GM13976 (cell line): ENCODE results near the gene DNAI2.

Experiments
- DNase-seq: peaks from one replicate; pipeline ENCODE4 v3.0.0; 2012; ENCODE audit warnings: low spot score
- in situ Hi-C: fragments of 300-500 bp; cut with MboI; formaldehyde crosslinking; loops from one replicate; pipeline ENCODE4 v1.12.0; 2022; ENCODE audit warnings: low sequenced_read_pairs, mixed read lengths, inconsistent platforms; ENCODE audit not compliant: unreplicated experiment
- TF ChIP-seq, protein P1 (sequence below): IDR thresholded peaks from 2 replicates; pipeline ENCODE4 v1.5.1; 2012; ENCODE audit warnings: borderline replicate concordance, mild to moderate bottlenecking; ENCODE audit not compliant: insufficient read depth; ENCODE audit errors: extremely low read depth, missing control alignments, control extremely low read depth

DNAI2 gene

DNA sequence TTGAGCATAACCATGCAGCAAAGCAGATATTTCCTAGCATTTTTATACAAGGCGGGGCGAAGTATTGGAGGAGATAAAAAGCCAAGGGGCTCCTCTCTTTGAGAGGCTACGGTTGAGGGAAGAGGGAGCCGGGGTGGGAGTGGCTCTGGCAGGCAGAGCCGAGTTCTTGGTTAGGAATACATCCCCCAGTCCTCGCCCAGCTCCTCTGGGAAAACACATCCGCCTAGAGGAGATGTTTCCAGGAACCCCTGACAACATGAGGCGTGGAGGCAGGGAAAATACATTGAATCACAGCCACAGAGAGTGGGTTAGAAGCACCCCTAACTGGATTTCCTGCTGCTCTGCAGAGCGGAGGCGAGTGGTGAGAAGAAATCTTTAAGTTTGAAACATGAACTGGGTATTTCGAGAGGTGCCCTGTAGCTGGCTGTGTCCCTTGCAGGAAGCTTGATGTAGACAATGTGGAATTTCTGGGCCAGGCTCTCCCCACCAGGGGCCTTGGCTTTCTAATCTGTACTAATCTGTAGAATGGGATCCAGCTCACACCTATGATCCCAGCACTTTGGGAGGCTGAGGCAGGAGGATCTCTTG lies 33.3 kb upstream of the DNAI2 start:
- no peak for DNase-seq
- TF ChIP-seq, protein P1, sequence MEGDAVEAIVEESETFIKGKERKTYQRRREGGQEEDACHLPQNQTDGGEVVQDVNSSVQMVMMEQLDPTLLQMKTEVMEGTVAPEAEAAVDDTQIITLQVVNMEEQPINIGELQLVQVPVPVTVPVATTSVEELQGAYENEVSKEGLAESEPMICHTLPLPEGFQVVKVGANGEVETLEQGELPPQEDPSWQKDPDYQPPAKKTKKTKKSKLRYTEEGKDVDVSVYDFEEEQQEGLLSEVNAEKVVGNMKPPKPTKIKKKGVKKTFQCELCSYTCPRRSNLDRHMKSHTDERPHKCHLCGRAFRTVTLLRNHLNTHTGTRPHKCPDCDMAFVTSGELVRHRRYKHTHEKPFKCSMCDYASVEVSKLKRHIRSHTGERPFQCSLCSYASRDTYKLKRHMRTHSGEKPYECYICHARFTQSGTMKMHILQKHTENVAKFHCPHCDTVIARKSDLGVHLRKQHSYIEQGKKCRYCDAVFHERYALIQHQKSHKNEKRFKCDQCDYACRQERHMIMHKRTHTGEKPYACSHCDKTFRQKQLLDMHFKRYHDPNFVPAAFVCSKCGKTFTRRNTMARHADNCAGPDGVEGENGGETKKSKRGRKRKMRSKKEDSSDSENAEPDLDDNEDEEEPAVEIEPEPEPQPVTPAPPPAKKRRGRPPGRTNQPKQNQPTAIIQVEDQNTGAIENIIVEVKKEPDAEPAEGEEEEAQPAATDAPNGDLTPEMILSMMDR = no peak

DNA sequence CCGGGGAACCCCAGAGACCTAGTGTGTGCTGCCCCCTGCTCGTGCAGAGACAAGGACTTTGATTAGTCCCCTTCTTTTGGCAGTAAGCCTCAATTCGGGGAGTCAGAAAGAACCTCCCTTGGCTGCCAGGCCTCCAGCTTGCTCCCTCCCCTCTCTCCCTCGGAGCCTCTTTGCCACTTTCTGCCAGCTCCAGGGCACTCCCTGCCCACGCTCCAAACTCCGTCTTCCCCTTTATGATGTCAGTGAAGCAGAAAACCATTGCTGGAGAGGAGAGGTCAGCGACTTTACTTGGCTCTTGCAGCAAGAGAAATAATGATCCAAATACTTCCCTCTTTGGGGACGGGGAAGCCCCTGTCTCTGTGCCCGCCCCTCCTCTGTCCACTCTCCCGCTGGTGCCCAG lies 32.6 kb upstream of the DNAI2 start:
- in situ Hi-C loops = no loop called here
- no peak for DNase-seq
- TF ChIP-seq, protein P1 = no peak

More for the DNA sequence above, 33.3 kb upstream of the DNAI2 start:
- in situ Hi-C loops = no loop called here

DNA sequence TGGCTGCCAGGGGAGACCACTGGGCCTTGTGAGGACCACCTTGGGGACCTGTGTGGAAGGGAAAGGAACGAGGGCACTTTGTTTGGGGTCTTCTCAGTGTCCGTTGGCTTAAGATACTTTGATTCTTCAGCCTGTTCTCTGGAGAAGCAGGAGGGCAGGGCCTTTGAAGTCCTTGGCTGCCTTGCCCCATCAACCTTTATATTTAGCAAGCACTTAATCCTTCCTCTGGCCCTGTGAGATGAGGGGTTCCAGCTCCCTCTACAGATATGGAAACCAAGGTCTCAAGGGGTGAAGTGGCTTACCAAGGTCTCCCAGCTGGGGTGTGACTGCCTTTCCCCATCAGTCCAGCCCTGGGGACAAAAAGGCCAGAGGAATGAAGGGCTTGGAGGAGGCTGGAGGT lies 32.2 kb upstream of the DNAI2 start:
- in situ Hi-C loops = no loop called here
- no peak for DNase-seq
- TF ChIP-seq, protein P1 = no peak

DNA sequence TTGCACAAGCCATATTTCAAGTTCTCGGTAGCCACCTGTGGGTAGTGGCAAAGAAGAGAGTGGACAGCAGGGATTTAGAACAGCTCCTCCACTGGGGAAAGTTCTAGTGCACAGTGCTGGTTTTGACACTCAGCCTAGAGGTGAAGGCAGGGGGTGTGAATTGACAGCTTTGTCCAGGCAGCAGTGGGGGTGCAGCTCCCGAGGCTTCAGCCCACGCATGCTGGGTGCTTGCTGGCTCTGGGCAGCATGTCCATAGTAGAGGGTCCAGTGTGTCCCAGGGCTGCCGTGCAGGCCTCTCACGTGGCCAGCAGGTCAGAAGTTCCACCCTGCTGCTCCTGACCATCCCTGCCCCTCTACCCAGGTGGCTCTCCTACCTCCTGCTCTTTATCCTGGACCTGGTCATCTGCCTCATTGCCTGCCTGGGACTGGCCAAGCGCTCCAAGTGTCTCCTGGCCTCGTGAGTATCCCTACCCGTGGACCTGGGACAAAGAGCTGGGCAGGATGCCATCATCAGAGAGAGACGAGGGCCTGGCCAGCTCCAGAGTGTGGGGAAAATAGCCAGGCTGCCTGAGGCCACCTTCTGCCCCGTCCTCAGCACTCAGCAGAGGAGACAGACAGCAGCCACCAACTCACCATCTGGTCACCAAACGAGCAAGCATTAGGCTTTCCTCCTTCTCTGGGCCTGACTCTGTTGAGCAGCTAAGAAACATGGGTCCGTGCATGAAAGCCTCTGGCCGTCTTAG lies 30.9 kb upstream of the DNAI2 start:
- no peak for DNase-seq
- TF ChIP-seq, protein P1 = no peak
- in situ Hi-C loops = no loop called here

DNA sequence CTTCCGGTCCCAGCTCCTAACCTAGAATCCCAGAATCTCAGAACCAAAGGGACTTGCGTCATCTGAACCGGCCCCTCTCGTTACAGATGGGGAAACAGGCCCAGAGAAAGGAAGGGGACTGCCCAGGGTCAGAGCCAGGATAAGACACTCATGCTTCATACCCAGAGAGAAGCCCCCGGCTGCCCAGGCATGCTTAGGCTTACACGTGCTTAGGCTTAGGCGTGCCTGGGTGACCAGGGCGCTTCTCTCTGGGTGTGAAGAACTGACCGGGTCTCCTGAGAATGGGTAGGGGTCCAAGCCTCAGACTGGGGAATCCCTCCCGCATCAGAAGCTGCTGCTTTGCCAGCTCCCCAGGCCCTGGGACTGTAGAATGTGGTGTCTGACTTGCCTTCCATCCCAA lies 29.9 kb upstream of the DNAI2 start:
- DNase-seq = no peak
- TF ChIP-seq, protein P1 = no peak
- in situ Hi-C loops = no loop called here

DNA sequence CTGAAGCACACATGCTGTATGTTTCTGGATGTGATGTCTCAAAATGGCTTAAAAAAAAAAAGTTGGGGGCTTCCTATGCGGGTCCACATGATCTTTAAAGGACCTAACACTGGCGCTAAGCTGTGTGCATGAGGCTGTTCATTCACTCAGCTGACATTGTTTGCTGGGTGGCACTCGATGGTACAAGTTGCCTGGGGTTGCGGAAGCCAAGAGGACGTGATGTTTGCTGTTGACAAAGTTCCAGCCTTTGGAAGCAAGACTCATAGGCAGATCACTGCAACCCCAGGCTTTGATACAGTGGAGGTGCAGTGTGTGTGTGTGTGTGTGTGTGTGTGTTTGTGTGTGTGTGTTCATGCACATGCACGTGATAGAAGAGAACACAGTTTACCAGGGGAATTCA lies 29.5 kb upstream of the DNAI2 start:
- TF ChIP-seq, protein P1 = no peak
- no peak for DNase-seq
- in situ Hi-C loops = no loop called here
